ENCODE measurements around the gene MAP9.
"Not testable (repeated sequence)": the region's sequence is repeated elsewhere in the genome, so short reads cannot be mapped to it uniquely, and the experiment has no call there.

MAP9 gene

DNA sequence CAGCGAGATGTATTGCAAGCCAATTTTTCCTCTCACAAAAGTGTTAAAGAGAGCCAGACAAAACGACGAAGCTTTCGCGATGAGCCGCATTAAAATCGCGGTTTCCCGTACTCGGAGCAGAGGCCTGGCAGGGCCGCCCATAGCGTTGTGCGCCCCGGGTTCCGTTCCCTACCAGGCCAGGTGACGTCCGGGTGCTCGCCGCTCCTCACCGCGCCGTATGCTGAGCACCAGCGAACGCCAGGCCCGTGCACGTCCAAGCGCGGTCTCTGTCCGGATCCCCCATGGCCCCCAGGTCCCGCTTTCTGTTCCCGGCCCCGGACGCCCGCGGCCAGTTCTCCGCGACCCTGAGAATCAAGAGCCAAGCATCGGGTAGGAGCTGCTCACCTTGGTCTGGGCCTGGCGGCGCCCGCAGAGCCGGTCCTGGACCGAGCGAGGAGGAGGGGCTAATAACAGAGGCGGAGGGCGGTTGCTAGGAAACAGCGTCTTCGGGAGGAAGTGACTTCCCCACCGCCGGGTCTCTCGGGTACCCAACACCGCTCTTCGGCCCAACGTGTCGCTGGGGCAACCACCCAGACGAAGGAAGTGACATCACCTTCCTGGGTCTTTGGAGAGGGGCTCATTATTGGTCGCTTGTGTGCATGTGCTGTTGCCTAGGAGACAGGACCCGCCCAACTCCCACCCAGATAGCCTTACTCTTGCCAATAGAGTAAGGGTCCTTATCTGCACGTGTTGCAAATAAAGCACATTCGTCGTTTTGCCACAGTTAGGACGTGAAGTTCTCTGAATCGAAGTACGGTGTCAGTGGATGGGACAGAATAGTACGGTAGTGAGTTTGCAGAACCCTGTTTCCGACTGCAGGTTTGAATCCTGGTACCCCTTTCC is at the start of gene MAP9:
Gene MAP9, minus strand, starts transcription at position 579 of the 882 bp plus-strand sequence. CDS start 1,115 bp downstream, outside the sequence.
- DNase-seq (ENCODE audit: low read depth in 3 of 3): peak; percentile 74 to 85 (median 80)

DNA sequence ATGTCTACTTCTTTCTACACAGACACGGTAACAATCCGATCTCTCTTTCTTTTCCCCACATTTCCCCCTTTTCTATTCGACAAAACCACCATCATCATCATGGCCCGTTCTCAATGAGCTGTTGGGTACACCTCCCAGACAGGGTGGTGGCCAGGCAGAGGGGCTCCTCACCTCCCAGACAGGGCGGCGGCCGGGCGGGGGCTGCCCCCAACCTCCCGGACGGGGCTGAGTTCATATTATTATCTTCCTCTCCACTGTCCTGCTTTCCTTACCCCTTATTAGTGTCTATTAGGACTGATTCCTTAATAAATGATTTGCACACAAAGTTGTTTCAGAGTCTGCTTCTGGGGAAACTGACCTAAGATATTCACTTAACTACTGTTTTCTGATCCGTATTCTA is 48.0 kb upstream of the MAP9 start:
- not testable (repeated sequence) for DNase-seq (ENCODE audit: low read depth in 3 of 3)

DNA sequence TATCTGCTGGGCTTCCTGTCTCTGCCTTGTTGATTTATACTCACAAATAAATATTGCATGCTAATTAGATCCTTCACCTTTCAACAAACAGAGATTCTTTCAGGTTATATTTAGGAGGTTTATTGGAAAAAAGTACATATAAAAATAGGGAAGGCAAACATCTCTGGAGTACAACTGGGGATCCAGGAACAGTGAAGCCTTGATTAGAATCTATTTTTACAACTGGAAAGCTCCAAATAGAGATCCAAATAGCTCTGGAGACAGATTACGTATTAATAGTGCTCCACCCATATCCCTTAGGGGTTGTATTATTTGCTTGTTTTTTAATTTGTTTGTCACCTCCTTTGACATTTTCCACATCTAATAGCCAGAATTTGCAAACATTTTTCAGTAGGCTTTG is 46.9 kb upstream of the MAP9 start:
- no peak for DNase-seq (ENCODE audit: low read depth in 3 of 3)

DNA sequence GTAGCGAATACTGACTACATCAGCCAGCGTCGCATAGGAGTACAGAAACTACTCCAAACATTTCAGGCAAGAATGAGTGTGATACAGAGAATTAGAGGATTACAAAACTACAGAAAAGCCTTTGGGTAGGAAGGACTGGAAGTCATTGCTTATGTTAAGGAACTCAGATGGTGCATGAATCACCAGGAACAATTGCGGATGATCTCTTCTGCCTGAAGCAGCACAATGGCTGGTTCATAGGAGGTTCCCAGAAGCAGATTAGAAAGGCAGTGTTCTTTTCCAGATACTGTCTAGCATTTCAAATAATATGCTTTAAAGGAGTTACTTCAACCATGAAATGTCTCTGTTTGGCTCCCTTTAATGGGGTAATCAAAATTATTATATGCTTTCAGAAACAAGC is 42.5 kb upstream of the MAP9 start:
- no peak for DNase-seq (ENCODE audit: low read depth in 3 of 3)

DNA sequence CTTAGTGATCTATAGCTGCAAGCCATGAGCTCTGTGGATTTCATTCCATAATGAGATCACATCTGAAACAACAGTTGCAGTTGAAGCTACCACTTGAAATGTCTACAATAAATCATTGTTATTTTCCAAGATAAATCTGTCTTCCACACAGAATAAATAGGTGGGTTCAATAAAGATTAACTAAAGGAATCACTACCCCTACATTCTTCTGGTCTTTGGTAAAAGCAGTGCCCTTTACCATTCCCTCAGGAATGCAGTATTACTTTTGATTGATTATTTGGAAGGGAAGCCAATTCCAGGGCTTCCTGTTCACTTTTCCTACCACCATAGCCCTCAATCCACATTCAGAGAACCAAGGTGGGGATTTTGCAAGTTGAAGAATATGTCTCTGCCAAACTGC is 38.9 kb upstream of the MAP9 start:
- DNase-seq (ENCODE audit: low read depth in 3 of 3): no peak

DNA sequence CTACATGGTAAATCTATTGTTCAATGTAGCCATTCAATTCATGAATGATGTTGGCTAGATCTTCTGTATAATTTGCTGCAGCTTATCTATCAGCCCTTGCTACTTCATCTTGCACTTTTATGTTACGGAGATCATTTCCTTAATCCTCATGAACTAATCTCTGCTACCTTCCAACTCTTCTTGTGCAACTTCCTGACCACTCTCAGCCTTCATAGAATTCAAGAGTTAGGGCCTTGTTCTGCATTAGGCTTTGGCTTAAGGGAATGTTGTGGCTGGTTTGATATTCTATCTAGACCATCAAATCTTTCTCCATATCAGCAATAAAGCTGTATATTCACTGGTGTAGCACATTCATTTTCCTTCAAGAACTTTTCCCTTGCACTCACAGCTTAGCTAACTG is 36.7 kb upstream of the MAP9 start:
- DNase-seq (ENCODE audit: low read depth in 3 of 3): no peak

DNA sequence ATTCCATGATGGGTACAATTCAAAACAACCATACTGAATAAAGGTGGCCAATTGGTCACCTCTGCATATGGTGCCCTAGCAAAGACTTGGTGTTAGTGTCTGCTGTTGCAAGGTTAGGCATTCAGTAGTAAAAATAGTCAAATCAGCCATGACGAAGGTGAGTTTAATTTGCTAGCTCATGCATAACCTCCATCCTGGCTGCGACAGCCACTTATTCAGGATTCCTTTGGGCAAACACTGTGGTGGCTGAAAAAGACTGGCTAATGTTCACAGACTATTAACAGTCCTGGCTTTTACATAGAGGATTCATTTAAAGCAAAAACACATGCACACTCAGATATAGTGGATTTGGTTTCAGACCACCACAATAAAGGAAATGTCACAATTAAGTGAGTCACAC is 34.8 kb upstream of the MAP9 start:
- no peak for DNase-seq (ENCODE audit: low read depth in 3 of 3)

DNA sequence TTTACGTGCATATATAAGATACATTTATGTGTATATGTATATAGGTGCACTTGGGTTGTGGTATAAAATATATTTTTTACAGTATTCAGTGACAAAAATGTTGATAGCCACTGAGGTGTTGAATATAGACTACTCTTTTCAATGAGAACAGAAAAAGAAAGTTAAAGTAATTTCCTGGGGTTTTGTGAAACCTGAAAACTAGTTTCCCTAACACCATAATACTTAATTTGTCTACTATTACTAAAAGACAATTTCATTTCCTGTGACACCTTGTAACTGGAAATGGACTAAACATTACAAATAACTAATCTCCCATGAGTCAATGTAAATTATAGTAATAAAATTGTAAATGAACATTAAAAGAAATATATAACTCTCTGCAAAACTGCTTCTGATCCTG is 32.0 kb upstream of the MAP9 start:
- DNase-seq (ENCODE audit: low read depth in 3 of 3): no peak

DNA sequence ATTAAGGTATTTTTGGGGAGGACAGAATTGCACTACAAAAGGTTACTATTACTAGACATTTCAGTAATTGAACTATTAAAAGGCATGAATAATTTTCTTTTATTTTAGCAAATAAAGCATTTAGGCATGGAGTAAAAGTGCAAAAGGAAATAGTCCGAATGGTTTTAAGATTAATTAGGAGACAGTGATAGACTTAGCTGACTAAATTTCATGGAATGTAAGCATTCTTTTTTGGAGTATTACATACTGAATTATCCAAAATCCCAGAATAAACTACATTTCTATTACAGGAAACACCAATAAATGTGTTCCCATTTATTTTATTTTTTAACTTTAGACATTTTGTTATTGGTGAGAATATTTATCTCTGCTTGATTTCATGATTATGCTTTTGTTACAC is 30.7 kb upstream of the MAP9 start:
- no peak for DNase-seq (ENCODE audit: low read depth in 3 of 3)

DNA sequence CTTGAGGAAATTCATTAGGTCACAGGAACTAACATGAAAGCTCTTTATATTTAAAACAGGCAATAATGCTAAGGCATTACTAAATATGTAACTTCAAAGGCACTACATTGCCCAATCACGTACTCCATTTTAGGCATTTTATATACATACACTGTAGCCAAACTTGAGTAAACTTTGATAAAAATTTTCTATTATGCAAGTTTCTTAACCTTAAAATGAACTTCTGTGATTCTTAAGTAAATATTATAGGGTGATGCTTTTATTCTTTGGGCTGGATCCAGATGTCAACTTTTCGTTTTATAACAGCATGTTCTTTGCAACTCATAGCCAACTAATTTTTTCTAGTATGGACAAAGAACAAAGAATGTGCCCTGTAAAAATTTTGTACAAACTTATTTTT is 28.3 kb upstream of the MAP9 start:
- DNase-seq (ENCODE audit: low read depth in 3 of 3): no peak

DNA sequence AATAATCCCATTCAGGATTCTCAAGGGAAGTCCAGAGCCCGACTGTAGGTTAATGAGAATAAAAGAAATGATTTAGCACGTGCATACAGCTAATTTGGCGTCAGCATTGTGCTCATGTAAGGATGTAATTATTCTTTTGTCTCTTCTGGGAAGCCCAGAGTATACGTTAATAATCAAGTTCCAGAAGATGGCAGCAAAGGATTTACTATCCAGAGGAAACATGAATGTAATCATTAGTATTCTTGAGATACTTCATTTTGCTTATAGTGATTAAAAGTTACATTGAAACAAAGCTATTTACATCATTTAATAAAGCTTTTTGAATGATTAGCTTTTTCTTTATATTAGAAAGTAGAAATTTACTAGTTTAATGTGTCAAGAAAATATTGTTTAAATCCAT is 27.1 kb upstream of the MAP9 start:
- DNase-seq (ENCODE audit: low read depth in 3 of 3): no peak

DNA sequence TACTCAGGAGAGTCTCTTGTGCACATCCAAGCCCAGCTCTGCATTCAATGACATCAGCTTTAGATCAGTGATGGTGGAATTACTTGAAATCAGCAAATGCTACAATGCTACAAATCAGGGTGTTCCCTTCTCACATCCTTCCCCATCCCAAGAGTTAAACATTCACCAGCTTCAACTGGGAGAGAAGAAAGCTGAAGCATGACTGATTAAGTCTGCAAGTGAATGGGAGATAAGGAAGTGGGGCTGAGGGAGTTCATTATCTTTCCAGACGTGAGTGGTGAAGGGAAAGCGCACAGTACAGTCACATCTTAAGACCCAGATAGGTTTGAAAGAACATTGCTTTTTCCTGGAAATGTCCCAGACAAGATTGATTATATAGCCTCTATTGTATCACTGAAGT is 26.2 kb upstream of the MAP9 start:
- no peak for DNase-seq (ENCODE audit: low read depth in 3 of 3)

DNA sequence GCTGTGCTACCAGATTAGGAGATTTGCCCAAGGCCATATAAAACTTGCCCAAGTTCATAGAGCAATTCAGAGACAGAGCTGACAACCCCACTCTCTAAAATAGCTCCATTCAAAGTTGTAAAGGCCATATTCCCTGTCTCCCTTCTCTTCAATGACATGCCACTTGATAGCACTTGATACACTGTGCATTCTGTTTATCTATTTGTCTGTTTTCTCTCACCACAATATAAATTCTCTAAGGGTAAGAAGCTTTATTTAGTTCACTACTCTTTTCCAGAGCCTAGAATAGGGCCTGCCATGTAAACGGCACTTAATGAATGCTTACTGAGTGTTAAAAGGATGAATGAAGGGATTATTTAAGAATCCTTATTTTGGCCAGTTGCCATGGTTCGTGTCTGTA is 24.1 kb upstream of the MAP9 start:
- DNase-seq (ENCODE audit: low read depth in 3 of 3): no peak

DNA sequence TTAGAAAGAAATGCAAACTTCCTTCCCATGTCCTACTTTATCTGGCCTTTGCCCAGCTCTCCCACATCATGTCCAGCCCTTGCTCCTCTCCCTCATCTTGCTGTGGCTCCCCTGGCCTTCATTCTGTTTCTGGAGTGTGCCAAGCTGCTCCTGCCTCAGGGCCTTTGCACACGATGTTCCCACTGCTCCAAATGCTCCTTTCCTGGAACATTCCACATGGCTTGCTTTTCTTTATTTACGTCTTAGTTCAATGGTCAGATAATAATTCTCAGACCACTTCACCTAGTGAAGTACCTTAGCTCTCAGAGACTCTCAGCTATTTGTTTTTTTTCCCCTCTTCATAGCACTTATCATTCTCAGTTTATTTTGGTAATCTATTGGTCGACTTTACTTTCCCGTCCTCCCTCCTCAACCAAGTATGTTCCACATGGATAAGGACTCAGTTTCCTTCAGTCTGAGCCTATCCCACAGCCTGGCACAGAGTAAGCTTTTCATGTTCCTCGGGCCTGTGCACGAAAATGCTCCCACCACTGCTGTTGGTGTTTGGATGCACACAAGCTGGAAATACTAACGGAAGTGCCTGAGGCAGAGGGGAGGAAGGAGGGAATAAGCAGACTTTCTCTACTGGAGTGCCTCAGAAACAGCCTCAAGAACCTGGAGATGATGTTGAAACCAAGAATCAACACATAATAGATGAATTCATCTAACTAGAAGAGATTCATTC is 23.4 kb upstream of the MAP9 start:
- DNase-seq (ENCODE audit: low read depth in 3 of 3): no peak

DNA sequence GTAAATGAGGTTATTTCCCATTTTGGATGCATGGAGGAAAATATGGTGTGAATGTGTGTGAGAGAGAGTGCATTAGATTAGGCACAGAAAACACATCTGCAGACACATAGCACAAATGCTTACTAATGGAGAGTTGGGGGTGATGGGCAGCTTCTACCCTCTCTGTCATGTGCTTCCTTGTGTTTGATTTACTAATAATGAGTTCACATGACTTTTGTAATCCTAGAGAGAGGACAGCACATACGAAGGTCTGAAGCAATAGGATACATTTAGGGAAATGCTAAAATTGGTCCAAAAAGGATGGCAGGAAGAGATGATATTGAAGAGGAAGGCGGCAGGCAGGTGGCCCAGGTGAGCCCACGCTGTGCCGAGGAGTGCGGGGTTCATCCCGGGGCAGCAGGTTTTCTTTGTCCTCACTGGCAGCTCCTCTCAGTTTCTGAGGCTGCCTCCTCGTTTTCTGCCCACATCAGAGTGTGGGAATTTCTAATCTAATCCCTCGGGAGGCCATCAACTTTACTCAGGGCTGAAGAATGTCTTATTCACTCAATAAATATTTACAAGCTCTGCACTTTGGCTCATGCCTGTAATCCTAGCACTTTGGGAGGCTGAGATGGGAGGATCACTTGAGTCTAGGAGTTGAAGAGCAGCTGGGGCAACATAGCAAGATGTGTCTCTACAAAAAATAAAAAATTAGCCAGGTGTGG is 15.9 kb upstream of the MAP9 start:
- no peak for DNase-seq (ENCODE audit: low read depth in 3 of 3)

DNA sequence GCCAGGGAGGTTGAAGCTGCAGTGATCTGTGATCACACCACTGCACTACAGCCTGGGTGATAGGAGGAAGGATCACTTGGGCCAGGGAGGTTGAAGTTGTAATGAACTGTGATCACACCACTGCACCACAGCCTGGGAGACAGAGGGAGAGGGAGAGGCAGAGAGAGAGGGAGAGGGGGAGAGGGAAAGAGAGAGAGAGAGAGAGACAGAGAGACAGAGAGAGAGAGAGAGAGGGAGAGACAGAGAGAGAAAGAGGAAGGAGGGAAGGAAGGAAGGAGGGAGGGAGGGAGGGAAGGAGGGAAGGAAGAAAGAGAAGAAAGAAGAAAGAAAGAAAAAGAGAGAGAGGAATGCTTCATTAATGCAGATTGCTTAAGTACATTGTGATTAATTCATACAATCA is 15.2 kb upstream of the MAP9 start:
- DNase-seq (ENCODE audit: low read depth in 3 of 3): no peak

DNA sequence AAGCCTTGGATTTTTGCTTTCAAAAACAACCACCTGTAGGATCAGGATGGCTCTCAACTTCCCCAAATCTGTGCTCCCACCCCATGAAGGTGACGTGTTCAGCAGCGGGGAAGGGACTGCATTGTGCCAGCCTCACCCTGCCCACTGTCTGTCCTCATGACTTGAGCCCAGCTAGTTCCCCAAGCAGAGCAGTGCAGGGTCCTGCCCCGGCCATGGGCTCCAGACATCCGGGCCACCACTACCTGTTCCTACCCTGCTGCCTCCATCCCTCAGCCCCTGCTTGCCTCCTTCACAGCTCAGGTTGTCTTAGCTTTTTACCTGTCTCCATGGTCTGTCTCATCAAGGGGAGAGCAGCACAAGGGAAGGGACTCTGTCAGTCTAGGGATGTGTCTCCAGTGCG is 11.4 kb upstream of the MAP9 start:
- DNase-seq (ENCODE audit: low read depth in 3 of 3): no peak

DNA sequence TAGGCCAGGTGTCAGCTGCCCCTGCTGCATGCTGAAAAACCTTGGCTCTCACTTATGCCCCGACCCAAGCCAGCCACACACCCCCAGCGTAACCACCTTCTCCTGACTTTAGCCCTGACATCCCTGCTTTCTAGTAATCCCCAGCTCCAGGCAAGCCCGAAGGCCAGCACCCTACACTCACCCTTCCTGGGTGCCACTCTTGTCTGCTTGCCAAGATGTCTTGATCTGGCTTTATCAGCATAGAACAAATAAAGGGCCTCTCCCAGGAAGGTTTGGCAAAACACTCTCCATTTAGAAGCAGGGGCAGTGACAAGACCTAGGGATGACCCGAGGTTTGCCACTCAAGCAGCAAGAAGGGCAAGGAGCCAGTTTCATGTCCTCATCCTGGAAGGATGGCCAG is 6.8 kb upstream of the MAP9 start:
- DNase-seq (ENCODE audit: low read depth in 3 of 3): no peak

DNA sequence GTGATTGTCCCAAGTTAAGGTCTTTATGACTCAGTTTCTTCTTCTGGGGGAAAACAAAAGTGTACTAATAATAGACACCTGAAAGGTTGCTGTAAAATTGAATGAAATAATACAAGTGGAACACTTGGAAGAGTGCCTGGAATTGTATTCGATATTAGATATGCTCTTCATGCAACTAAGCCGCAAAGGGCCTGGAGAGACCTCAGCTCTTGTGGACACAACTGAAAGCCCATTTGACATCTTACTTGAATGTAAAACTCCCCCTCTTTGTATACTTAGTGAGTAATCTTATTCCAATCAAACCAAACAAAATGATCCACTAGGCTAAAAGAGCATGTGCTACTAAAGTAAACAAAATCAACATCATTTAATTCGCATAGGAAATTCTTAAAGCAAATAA is 511 bp upstream of the MAP9 start:
- no peak for DNase-seq (ENCODE audit: low read depth in 3 of 3)

DNA sequence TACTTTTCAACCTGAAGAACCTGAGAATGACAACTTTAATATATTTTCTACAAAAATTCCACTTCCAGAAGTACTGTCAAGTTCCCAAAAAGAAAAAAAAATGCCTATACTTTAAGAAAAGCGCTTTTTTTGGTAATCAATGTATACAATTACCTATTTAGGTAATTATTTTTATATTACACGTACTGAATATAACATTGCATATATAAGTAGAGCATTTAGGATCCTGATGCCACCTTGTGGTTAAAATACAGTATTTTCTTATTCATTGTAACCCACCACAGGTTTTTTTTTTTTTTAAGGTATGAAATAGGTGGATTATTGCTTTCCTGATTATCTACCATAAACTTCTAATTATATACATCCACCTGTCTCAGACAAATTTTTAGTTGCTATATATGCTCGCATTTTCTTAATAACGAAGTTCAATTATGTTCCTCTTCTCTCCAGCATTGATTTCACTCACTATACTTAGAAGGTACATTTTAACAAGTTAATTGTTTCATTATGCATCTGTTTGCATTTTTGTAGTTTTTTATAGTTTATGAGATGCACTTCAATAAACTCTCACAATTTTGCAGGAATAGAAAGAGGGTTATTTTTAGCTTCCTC is 5.2 kb downstream of the MAP9 start:
- no peak for DNase-seq (ENCODE audit: low read depth in 3 of 3)

DNA sequence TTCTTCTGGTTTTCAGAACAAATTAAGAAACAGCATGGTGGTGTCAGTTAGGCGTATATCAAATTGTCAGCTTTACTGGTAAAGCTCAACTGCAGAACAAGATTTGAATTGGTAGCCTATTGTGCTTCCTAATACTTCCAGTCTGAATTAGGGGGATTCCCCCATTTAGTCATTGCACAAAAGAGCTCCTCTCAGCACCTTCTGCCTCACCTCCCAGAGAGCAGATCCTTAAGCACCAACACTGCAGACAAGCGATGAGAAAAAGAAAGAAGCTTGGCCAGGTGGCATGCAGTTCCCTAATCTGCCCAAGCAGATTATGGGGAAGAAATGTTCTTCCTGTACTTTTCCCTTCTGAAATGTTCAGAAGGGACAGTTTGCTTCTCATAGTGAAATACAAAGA is 9.2 kb downstream of the MAP9 start:
- no peak for DNase-seq (ENCODE audit: low read depth in 3 of 3)

DNA sequence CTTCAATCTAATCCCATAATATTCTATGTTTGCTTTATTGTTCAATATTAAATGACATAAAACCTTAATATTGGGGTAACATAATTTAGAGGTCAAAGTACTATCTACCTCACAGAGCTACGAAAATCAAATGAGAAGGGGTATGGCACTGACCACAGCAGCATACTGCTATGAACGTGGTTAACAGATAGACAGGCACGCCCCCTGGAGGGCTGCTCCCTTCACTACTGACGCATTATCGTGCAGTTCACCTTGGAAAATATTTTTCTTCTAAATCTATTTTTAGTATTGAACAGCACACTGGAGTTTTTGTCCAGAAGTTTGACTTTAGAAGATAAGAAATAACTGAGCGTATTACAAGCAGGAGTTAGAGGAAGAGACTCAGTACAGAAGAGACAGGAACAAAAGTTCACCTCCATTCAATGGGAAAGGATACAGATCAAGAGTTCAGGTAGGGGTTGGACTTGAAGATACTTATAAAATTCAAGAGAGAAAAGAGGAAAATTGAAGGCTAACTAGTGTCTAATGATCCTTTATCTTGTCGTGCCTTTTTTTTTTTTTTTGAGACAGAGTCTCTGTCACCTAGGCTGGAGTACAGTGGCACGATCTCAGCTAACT is 22.7 kb downstream of the MAP9 start:
- peak in 1 of 3 experiments; percentile 27 for DNase-seq (ENCODE audit: low read depth in 3 of 3)

Measured in stimulated activated CD4-positive, alpha-beta T cell treated with anti-CD3 and anti-CD28 coated beads, TNF-alpha, amount 100 ng/mL, for 24 hours (primary cell).